ENCODE measurements around the gene CPT2.

DNA sequence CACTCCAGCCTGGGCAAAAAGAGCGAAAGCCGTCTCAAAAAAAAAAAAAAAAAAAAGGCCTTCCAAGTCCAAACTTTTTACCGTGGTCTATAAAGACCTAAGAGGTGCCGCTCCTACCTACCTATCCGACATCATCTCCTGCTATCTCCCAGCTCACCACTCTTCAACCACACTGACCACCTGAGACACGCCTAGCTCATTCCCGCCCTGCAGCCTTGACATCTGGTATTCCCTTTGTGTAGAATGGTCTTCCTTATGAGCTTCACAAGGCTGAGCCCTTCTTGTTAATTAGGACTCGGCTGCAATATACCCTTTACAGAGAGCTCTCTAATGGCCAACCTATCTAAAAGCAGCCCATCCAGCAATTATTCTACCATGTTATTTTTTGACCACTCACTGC, 41.0 kb downstream of the CPT2 start:
- TF ChIP-seq EZH2 (IDR thresholded peaks at IDR 0.05; ENCODE audit: insufficient read depth, poor library complexity, severe bottlenecking) = no peak
- TF ChIP-seq EZH2phosphoT487 (IDR thresholded peaks at IDR 0.05; ENCODE audit: insufficient read depth, low read depth) = no peak

Data from GM23248 (cell line).